Keratinocyte (primary cell): ENCODE results near the gene GLI2. TPM values are rescaled to one million over a fixed set of nuclear protein-coding genes. Genes with fewer than 3 reads are reported as not detected.
A peak's percentile ranks its signal among the peaks of the same experiment; 100 is the strongest.

Experiments
- DNase-seq: peaks from one replicate; pipeline ENCODE4 v3.0.0-alpha.2; 2011; ENCODE audit warnings: low read depth, missing footprints, low spot score
- FAIRE-seq: peaks from 2 replicates; lab custom pipeline; 2011; peaks lifted over from hg19 to GRCh38; lab: Jason Lieb, UNC
- H2AFZ ChIP-seq: 2 replicates; pipeline ENCODE4 v1.6.0; 2012; ENCODE audit warnings: low read length, control low read depth, inconsistent platforms; ENCODE audit not compliant: control insufficient read depth
- H3K27ac ChIP-seq: 2 replicates; pipeline ENCODE4 v1.5.1; 2011; ENCODE audit warnings: low read length; ENCODE audit not compliant: control insufficient read depth, insufficient read depth
- H3K27me3 ChIP-seq: 3 replicates; pipeline ENCODE4 v1.6.0; 2011; ENCODE audit warnings: low read length; ENCODE audit not compliant: control insufficient read depth, insufficient read depth; ENCODE audit errors: extremely low read depth
- H3K36me3 ChIP-seq, 2 experiments: 2 replicates in 1 of 2; 3 replicates in 1 of 2; pipeline ENCODE4 v1.5.1; 2011; ENCODE audit warnings: low read length in 2 of 2, mild to moderate bottlenecking in 1 of 2; ENCODE audit not compliant: control insufficient read depth in 2 of 2, insufficient read depth in 2 of 2; ENCODE audit errors: extremely low read depth in 1 of 2
- H3K4me1 ChIP-seq: 3 replicates; pipeline ENCODE4 v1.5.1; 2011; ENCODE audit warnings: low read length; ENCODE audit not compliant: control insufficient read depth, insufficient read depth; ENCODE audit errors: extremely low read depth
- H3K4me2 ChIP-seq: 3 replicates; pipeline ENCODE4 v1.6.0; 2011; ENCODE audit warnings: low read depth, low read length; ENCODE audit not compliant: control insufficient read depth, insufficient read depth; ENCODE audit errors: extremely low read depth
- H3K4me3 ChIP-seq, 3 experiments: fragments of 200-600 bp in 1 of 3; sonication (generic) in 1 of 3; 2 replicates in 2 of 3; 3 replicates in 1 of 3; pipeline ENCODE4 v1.5.1; 2011 to 2016; ENCODE audit warnings: low read length in 3 of 3, mild to moderate bottlenecking in 3 of 3, control low read depth in 2 of 3, inconsistent platforms in 1 of 3, low read depth in 1 of 3, mixed read lengths in 1 of 3, mixed run types in 1 of 3, moderate library complexity in 1 of 3; ENCODE audit not compliant: control insufficient read depth in 2 of 3, insufficient read depth in 2 of 3; ENCODE audit errors: extremely low read depth in 1 of 3
- H3K79me2 ChIP-seq: 2 replicates; pipeline ENCODE4 v1.6.0; 2012; ENCODE audit warnings: low read length; ENCODE audit not compliant: control insufficient read depth, insufficient read depth
- H3K9ac ChIP-seq: 3 replicates; pipeline ENCODE4 v1.6.0; 2011; ENCODE audit warnings: low read length; ENCODE audit not compliant: control insufficient read depth, insufficient read depth; ENCODE audit errors: extremely low read depth
- H3K9me1 ChIP-seq: 3 replicates; pipeline ENCODE4 v1.6.0; 2011; ENCODE audit warnings: low read length; ENCODE audit not compliant: control insufficient read depth, insufficient read depth; ENCODE audit errors: extremely low read depth
- H3K9me3 ChIP-seq: 2 replicates; pipeline ENCODE4 v1.5.1; 2012; ENCODE audit warnings: low read depth, low read length; ENCODE audit not compliant: control insufficient read depth
- H4K20me1 ChIP-seq: 3 replicates; pipeline ENCODE4 v1.6.0; 2011; ENCODE audit warnings: low read length; ENCODE audit not compliant: control insufficient read depth, insufficient read depth; ENCODE audit errors: extremely low read depth
- EZH2 ChIP-seq: IDR thresholded peaks from one replicate; pipeline ENCODE4 v1.6.1; 2012; ENCODE audit warnings: inconsistent platforms, mild to moderate bottlenecking, low read length, moderate library complexity
- dilution Hi-C: fragments of 300-500 bp; cut with MboI; formaldehyde crosslinking; loops from one replicate; pipeline ENCODE4 v1.7.0; 2020; ENCODE audit warnings: low sequenced_read_pairs; ENCODE audit not compliant: extremely low pct_ligation_motif_present
- polyA plus RNA-seq, 5 experiments: library from polyadenylated mRNA; depleted of rRNA in 3 of 5; stranded (reverse) in 3 of 5; stranded (forward) in 1 of 5; unstranded in 1 of 5; fragments of >200 nt; gene quantifications; 1 replicate in 1 of 5; 2 replicates in 3 of 5; 3 replicates in 1 of 5; pipeline versions ENCODE4 v1.2.1 to v1.2.3, GENCODE V29; 2011 to 2012; ENCODE audit warnings: missing spikeins in 2 of 5, low read depth in 1 of 5, low replicate concordance in 1 of 5
- TF ChIP-seq, protein P1 (sequence below), 3 experiments: IDR thresholded peaks in 1 of 3; conservative IDR thresholded peaks in 1 of 3; optimal IDR thresholded peaks in 1 of 3; 2 replicates in 2 of 3; 3 replicates in 1 of 3; pipeline versions ENCODE3 to v1.5.1; 2011; ENCODE audit warnings: low read length in 3 of 3, mild to moderate bottlenecking in 3 of 3, moderate library complexity in 2 of 3, control low read depth in 1 of 3, inconsistent platforms in 1 of 3; ENCODE audit not compliant: insufficient read depth in 2 of 3; ENCODE audit errors: extremely low read depth in 1 of 3

Gene GLI2
- polyA plus RNA-seq, 1 donor (not counting 4 experiments of a cell fraction or from before 2014, with no cell fraction given): 0.04 TPM

DNA sequence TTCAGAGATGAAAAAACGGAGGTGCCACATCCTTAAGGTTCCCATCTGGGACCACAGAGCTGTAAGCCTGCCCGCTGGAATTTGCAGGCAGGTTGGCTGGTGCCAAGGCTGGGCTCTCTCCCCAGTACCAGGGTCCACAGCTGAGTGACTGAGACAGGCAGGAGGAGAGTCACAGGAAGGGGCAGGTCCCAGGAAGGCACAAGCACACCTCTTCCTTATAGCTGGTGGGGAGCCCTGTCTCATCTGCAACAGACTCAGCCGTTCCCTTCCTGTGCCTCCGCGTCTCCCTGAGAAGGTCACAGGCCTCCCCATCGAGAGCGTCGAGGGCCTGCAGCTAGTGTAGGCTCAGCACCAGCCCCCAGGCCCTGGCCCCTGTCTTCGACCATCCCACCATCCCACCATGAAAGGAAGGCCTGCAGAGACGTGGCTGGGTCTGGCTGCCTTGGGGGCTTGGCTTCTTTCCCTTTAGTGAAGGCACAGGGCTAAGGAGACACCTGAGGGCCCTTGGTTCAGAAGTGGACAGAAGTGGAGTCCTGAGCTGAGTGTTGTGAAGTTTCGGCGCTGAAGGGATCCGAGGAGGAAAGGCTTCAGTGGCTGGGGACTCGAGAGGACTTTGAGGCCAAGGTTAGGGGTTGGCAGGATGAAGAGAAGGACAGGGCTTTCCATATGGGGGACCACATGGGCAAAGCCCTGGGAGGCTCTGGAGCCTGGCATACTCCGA, 26.8 kb downstream of the GLI2 start:
- TF ChIP-seq EZH2: no peak
- TF ChIP-seq, protein P1, sequence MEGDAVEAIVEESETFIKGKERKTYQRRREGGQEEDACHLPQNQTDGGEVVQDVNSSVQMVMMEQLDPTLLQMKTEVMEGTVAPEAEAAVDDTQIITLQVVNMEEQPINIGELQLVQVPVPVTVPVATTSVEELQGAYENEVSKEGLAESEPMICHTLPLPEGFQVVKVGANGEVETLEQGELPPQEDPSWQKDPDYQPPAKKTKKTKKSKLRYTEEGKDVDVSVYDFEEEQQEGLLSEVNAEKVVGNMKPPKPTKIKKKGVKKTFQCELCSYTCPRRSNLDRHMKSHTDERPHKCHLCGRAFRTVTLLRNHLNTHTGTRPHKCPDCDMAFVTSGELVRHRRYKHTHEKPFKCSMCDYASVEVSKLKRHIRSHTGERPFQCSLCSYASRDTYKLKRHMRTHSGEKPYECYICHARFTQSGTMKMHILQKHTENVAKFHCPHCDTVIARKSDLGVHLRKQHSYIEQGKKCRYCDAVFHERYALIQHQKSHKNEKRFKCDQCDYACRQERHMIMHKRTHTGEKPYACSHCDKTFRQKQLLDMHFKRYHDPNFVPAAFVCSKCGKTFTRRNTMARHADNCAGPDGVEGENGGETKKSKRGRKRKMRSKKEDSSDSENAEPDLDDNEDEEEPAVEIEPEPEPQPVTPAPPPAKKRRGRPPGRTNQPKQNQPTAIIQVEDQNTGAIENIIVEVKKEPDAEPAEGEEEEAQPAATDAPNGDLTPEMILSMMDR (optimal IDR thresholded peaks at IDR 0.05 in 1 of 3, IDR thresholded peaks at IDR 0.05 in 1 of 3, conservative IDR thresholded peaks at IDR 0.05 in 1 of 3; ENCODE audit: extremely low read depth in 1 of 3, insufficient read depth in 2 of 3, low read length in 3 of 3): no peak
- Histone ChIP-seq H3K4me1 (no peaks in the 10 kb centered on the region), H3K79me2 (no peaks in the 10 kb centered on the region), H3K36me3 (no peaks in the 10 kb centered on the region), H3K9me3 (no peaks in the 10 kb centered on the region), H4K20me1 (no peaks in the 10 kb centered on the region), H3K27me3 (peaks cover 7% of the 10 kb centered on the region), H3K9ac (no peak overlapping the region), H3K27ac (no peak overlapping the region), H2AFZ (no peak overlapping the region), H3K4me3 (no peak overlapping the region), H3K9me1 (no peaks in the 10 kb centered on the region), H3K4me2 (no peak overlapping the region)
- FAIRE-seq (no peak), DNase-seq (no peak)
- dilution Hi-C loops: no loop called here

DNA sequence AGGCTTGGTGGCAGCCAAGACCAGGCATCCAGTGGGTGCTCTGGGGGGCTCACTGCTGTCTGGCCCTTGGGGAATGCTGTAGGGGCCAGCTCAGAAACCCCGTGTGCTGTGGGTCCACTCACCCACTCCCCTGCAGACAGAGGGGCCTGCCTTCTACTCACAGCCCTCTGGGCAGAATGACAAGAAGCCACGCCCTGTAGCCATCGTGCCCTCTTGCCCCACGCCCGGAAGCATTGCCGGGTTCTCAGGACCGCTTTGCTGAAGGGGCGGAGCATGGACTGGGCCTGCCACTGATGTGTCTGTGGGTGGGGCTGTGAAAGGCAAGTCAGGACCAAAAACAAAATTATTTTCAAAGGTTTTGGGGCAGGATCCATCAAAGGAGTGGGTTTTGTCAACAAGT, 27.8 kb downstream of the GLI2 start:
- no peak overlapping the region for H3K4me2 ChIP-seq
- DNase-seq: no peak
- peaks cover 7% of the 10 kb centered on the region for H3K27me3 ChIP-seq
- FAIRE-seq: no peak
- no peak overlapping the region for H2AFZ ChIP-seq
- no peak overlapping the region for H3K27ac ChIP-seq
- H4K20me1 ChIP-seq: no peaks in the 10 kb centered on the region
- H3K4me3 ChIP-seq: no peak overlapping the region
- no peaks in the 10 kb centered on the region for H3K9me1 ChIP-seq
- peak; percentile 27 for TF ChIP-seq EZH2
- TF ChIP-seq, protein P1 (optimal IDR thresholded peaks at IDR 0.05 in 1 of 3, IDR thresholded peaks at IDR 0.05 in 1 of 3, conservative IDR thresholded peaks at IDR 0.05 in 1 of 3; ENCODE audit: extremely low read depth in 1 of 3, insufficient read depth in 2 of 3, low read length in 3 of 3): no peak
- H3K9ac ChIP-seq: no peak overlapping the region
- no peaks in the 10 kb centered on the region for H3K79me2 ChIP-seq
- no peaks in the 10 kb centered on the region for H3K36me3 ChIP-seq
- dilution Hi-C loops: no loop called here
- no peaks in the 10 kb centered on the region for H3K9me3 ChIP-seq
- no peaks in the 10 kb centered on the region for H3K4me1 ChIP-seq
